Measurements from ENCODE around the gene SLFN13. TPM values are rescaled to one million over a fixed set of nuclear protein-coding genes. Genes with fewer than 3 reads are reported as not detected.
"Not testable (repeated sequence)": the region's sequence is repeated elsewhere in the genome, so short reads cannot be mapped to it uniquely, and the experiment has no call there.

Gene SLFN13
- total and polyA plus RNA-seq, 9 of the 15 experiments (the other 6 are each of a cell fraction or from before 2014, with no cell fraction given): 0.04 to 0.49 (median 0.17) TPM

DNA sequence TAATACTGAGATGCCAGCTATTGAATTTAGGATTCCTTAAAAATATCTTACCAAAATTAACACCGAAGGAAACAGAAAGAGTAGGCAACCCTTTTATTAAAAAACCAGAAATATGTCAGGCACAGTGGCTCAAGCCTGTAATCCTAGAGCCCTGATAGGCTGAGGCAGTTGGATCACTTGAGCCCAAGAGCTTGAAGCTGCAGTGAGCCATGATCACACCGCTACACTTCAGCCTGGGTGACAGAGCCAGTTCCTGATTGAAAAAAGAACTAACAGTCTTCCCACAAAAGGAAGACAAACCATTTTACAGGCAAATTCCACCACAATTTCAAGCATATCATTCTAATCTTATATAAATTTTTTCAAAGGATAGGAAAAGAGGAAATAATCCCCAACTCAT, 31.9 kb downstream of the SLFN13 start (continued):
- no peak for TF ChIP-seq RCOR1 (IDR thresholded peaks at IDR 0.05; ENCODE audit: borderline replicate concordance in 1 of 2, low read depth in 2 of 2, low read length in 2 of 2)
- no peak for TF ChIP-seq ZNF143 (CRISPR knock-in tag; IDR thresholded peaks at IDR 0.05)
- TF ChIP-seq, protein P1, sequence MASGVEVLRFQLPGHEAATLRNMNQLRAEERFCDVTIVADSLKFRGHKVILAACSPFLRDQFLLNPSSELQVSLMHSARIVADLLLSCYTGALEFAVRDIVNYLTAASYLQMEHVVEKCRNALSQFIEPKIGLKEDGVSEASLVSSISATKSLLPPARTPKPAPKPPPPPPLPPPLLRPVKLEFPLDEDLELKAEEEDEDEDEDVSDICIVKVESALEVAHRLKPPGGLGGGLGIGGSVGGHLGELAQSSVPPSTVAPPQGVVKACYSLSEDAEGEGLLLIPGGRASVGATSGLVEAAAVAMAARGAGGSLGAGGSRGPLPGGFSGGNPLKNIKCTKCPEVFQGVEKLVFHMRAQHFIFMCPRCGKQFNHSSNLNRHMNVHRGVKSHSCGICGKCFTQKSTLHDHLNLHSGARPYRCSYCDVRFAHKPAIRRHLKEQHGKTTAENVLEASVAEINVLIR (CRISPR knock-in tag; IDR thresholded peaks at IDR 0.05): no peak
- no peak for TF ChIP-seq DMBX1 (CRISPR knock-in tag; IDR thresholded peaks at IDR 0.05; ENCODE audit: borderline replicate concordance)
- no peak for TF ChIP-seq TAF7 (tag; IDR thresholded peaks at IDR 0.05)
- TF ChIP-seq, protein P2, sequence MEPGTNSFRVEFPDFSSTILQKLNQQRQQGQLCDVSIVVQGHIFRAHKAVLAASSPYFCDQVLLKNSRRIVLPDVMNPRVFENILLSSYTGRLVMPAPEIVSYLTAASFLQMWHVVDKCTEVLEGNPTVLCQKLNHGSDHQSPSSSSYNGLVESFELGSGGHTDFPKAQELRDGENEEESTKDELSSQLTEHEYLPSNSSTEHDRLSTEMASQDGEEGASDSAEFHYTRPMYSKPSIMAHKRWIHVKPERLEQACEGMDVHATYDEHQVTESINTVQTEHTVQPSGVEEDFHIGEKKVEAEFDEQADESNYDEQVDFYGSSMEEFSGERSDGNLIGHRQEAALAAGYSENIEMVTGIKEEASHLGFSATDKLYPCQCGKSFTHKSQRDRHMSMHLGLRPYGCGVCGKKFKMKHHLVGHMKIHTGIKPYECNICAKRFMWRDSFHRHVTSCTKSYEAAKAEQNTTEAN (CRISPR knock-in tag; IDR thresholded peaks at IDR 0.05): no peak
- TF ChIP-seq MYC (IDR thresholded peaks at IDR 0.05; ENCODE audit: low read depth, low read length): no peak
- TF ChIP-seq MYC (CRISPR knock-in tag; IDR thresholded peaks at IDR 0.05; ENCODE audit: borderline replicate concordance, low read depth): no peak
- TF ChIP-seq TRIM24 (IDR thresholded peaks at IDR 0.05): no peak
- no peak for TF ChIP-seq ZNF197 (CRISPR knock-in tag; IDR thresholded peaks at IDR 0.05; ENCODE audit: low read depth)

- H3K4me1 ChIP-seq (replicated peaks in 1 of 2; ENCODE audit: control insufficient read depth in 2 of 2, insufficient read depth in 2 of 2, low read length in 2 of 2); DNase-seq (ENCODE audit: extremely low read depth in 1 of 4, low spot score in 3 of 4); H4K20me1 ChIP-seq (replicated peaks; ENCODE audit: control insufficient read depth, insufficient read depth, low read length); FAIRE-seq; H3K9me3 ChIP-seq (replicated peaks; ENCODE audit: control insufficient read depth, insufficient read depth, low read depth, low read length); H3K27ac ChIP-seq (ENCODE audit: extremely low read depth, low read depth, low read length); H3K36me3 ChIP-seq (ENCODE audit: control insufficient read depth, insufficient read depth, low read length); CTCF ChIA-PET (ENCODE audit: low intra/inter-chr PET ratio); BruUV-seq (replicated peaks); ATAC-seq; H3K79me2 ChIP-seq (ENCODE audit: control insufficient read depth, insufficient read depth, low read length); H3K4me2 ChIP-seq (ENCODE audit: insufficient read depth, low read length); H3K9me1 ChIP-seq (ENCODE audit: control insufficient read depth, insufficient read depth, low read length); H3K27me3 ChIP-seq (ENCODE audit: control insufficient read depth in 2 of 2, insufficient read depth in 2 of 2, low read length in 2 of 2); intact Hi-C loops (cut with micrococcal nuclease); H3K9ac ChIP-seq (ENCODE audit: insufficient read depth in 1 of 2, low read depth in 2 of 2, low read length in 2 of 2); H3K4me3 ChIP-seq; H2AFZ ChIP-seq (ENCODE audit: low read depth, low read length); in situ Hi-C loops (cut with MboI): not testable (repeated sequence)
- 0% methylated on average over 2 of the region's 2 CpGs for WGBS (ENCODE audit: insufficient coverage, low coverage, missing lambda C conversion rate)
- POLR2A ChIA-PET: interaction anchor here (1.1 kb wide), 1 partner anchor 9 kb away, joined by 3 read pairs; no protein-coding TSS in a partner anchor
Observed at GRCh38 chr17:35414707-35415106, 33.9 kb downstream of the SLFN13 start.

All from K562 (cell line).